Glutamatergic neuron (in vitro differentiated cells): Measurements from ENCODE around the gene ASB10. TPM values are rescaled to one million over a fixed set of nuclear protein-coding genes. Genes with fewer than 3 reads are reported as not detected.

Experiments
- DNase-seq: peaks from one replicate; pipeline ENCODE4 v3.0.0; 2022
- H3K27ac Mint-ChIP-seq: one replicate; pipeline ENCODE4 v1.8.0; 2020; ENCODE audit warnings: mild to moderate bottlenecking, mixed read lengths, inconsistent platforms; ENCODE audit not compliant: unreplicated experiment
- H3K27me3 Mint-ChIP-seq: one replicate; pipeline ENCODE4 v1.8.0; 2020; ENCODE audit warnings: mild to moderate bottlenecking, moderate library complexity, mixed read lengths, inconsistent platforms; ENCODE audit not compliant: unreplicated experiment
- H3K36me3 Mint-ChIP-seq: one replicate; pipeline ENCODE4 v1.8.0; 2020; ENCODE audit warnings: mild to moderate bottlenecking, mixed read lengths, inconsistent platforms; ENCODE audit not compliant: unreplicated experiment
- H3K4me1 Mint-ChIP-seq: one replicate; pipeline ENCODE4 v1.8.0; 2020; ENCODE audit warnings: mild to moderate bottlenecking, low read depth, mixed read lengths, inconsistent platforms; ENCODE audit not compliant: unreplicated experiment
- H3K4me3 Mint-ChIP-seq: one replicate; pipeline ENCODE4 v1.8.0; 2020; ENCODE audit warnings: mild to moderate bottlenecking, mixed read lengths, inconsistent platforms; ENCODE audit not compliant: unreplicated experiment
- H3K9me3 Mint-ChIP-seq: one replicate; pipeline ENCODE4 v1.8.0; 2020; ENCODE audit warnings: mild to moderate bottlenecking, moderate library complexity, mixed read lengths, inconsistent platforms; ENCODE audit not compliant: unreplicated experiment
- CTCF ChIP-seq: fragments of 200-600 bp; sonication (generic); IDR thresholded peaks from one replicate; pipeline ENCODE4 v1.5.0; 2021; ENCODE audit not compliant: partially characterized antibody, unreplicated experiment
- total RNA-seq: library from RNA; stranded (reverse); fragmentation: NEBNext Ultra II Directional; extraction: Animal tissue kit (Norgen Biotek cat#: 25700); gene quantifications from one replicate; pipeline ENCODE4 v1.2.1, GENCODE V29; 2021; ENCODE audit not compliant: unreplicated experiment

ASB10 gene
- total RNA-seq, 1 donor from 2014 or later: not detected

- Mint-ChIP-seq H3K9me3 (peaks cover 26% of the 10 kb centered on the region), H3K36me3 (no peaks in the 10 kb centered on the region), H3K27me3 (peaks cover 20% of the 10 kb centered on the region), H3K4me3 (no peak overlapping the region), H3K27ac (no peak overlapping the region), H3K4me1 (peaks cover 14% of the 10 kb centered on the region)
- DNase-seq: no peak
- TF ChIP-seq CTCF: no peak
These were observed 44.4 kb downstream of the ASB10 start for GRCh38 chr7:151142686-151143040.

DNA sequence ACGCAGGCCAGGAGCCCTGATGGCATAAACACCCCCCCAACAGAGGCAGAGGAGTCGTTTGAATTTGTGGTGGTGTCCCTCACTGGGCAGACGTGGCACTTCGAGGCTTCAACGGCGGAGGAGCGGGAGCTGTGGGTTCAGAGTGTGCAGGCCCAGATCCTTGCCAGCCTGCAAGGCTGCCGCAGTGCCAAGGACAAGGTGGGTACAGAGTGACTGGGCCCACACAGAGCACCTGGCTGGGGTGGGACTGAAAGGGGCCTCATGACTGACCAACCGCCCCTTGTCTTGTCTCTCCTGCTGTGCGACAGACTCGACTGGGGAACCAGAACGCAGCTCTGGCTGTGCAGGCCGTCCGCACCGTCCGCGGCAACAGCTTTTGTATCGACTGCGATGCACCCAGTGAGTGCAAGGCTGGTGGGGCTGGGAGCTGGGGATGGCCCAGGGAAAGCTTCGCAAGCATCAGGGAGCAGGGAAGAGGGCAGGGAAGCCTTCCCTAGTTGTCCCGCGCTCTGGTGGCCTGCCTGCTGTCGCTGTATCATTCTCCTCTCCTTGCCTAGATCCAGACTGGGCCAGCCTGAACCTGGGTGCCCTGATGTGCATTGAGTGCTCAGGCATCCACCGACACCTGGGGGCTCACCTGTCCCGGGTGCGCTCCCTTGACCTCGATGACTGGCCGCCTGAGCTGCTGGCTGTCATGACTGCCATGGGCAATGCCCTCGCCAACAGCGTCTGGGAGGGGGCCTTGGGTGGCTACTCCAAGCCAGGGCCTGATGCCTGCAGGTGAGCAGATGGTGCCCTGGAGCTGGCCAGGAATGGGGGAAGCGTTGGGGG lies 45.0 kb downstream of the ASB10 start:
- H3K27ac Mint-ChIP-seq: peak overlapping the region; percentile 33
- peaks cover 21% of the 10 kb centered on the region for H3K9me3 Mint-ChIP-seq
- H3K4me3 Mint-ChIP-seq: no peak overlapping the region
- peaks cover 20% of the 10 kb centered on the region for H3K27me3 Mint-ChIP-seq
- peaks cover 14% of the 10 kb centered on the region for H3K4me1 Mint-ChIP-seq
- H3K36me3 Mint-ChIP-seq: no peaks in the 10 kb centered on the region
- DNase-seq: no peak
- TF ChIP-seq CTCF: no peak

DNA sequence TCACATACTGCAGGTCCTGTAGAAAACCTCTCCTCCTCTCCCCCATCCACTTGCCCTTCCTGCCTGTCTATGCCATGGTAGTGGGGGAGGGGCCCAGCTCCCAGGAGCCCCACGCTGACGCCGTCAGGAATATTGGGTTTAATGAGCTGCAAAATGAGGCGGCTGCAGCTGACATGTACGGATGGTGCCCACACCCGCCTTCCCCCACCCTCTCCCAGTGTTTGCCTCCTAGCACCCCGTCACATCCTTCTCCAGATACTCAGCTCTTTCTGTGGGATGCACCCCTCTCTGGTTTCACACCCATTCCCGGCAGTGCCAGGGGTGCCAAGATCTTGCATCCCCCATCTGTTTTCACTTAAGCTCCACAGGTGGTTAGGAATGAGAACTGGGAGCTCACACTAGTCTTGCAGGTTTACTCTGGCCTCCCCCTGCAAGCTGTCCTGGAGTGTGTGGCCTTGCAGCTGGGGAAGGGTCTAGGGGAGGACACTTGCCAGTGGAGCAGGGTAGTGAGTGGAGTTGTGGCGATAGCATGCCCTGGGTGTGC lies 45.7 kb downstream of the ASB10 start:
- H3K36me3 Mint-ChIP-seq: no peaks in the 10 kb centered on the region
- H3K4me1 Mint-ChIP-seq: peaks cover 18% of the 10 kb centered on the region
- TF ChIP-seq CTCF: no peak
- H3K27me3 Mint-ChIP-seq: peaks cover 22% of the 10 kb centered on the region
- no peak overlapping the region for H3K4me3 Mint-ChIP-seq
- H3K9me3 Mint-ChIP-seq: peaks cover 23% of the 10 kb centered on the region
- DNase-seq: no peak
- H3K27ac Mint-ChIP-seq: no peak overlapping the region

DNA sequence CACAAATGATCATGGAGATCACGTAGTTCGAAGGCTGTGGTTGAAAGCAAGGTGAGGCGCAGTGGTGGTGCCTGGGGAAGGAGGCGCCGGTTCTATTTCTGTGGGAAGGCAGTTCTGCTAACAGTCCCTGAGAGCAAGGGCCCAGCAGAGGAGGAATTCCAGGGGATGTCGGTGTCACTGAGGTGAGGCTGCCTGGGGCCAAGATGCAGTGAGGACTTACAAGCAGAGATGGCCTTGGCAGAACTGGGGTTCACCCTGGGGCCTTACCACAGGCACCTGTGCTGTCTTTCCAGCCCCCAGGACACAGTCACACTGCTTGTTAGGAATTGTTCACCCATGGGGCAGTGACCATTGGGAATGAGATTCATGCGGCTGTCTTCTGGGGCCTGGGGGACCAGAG lies 46.2 kb downstream of the ASB10 start:
- Mint-ChIP-seq H3K36me3 (no peaks in the 10 kb centered on the region), H3K27ac (no peak overlapping the region), H3K9me3 (peaks cover 22% of the 10 kb centered on the region), H3K4me1 (peaks cover 20% of the 10 kb centered on the region), H3K4me3 (no peak overlapping the region), H3K27me3 (peaks cover 24% of the 10 kb centered on the region)
- no peak for DNase-seq
- TF ChIP-seq CTCF: no peak

DNA sequence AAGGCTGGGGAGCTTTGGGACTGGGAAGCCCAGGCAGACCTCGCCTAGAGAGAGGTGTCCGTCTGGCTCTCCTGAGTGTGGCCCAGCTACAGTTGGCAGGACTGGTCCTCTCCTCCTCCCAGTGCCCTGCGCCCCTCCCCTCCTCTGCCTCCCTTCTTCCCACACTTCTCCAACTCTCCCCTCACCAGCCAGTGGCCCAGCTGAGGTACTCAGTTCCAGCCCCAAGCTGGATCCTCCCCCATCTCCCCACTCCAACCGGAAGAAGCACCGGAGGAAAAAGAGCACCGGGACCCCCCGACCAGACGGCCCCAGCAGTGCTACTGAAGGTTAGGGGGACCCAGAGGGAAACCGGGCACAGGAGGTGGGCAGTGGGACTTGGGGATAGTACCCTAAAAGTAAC lies 47.3 kb downstream of the ASB10 start:
- no peak overlapping the region for H3K4me3 Mint-ChIP-seq
- H3K9me3 Mint-ChIP-seq: peaks cover 25% of the 10 kb centered on the region
- TF ChIP-seq CTCF: no peak
- H3K4me1 Mint-ChIP-seq: peaks cover 20% of the 10 kb centered on the region
- H3K27ac Mint-ChIP-seq: no peak overlapping the region
- DNase-seq: peak; percentile 13
- H3K36me3 Mint-ChIP-seq: no peaks in the 10 kb centered on the region
- peaks cover 28% of the 10 kb centered on the region for H3K27me3 Mint-ChIP-seq
